GM15510 (cell line): ENCODE results near the gene CSNK1D.
A peak's percentile ranks its signal among the peaks of the same experiment; 100 is the strongest.

ENCODE experiments used
- POLR2A ChIP-seq: IDR thresholded peaks from 3 replicates; pipeline ENCODE4 v1.6.1; 2011; ENCODE audit warnings: borderline replicate concordance; ENCODE audit not compliant: insufficient read length; ENCODE audit errors: extremely low read depth

Gene CSNK1D

DNA sequence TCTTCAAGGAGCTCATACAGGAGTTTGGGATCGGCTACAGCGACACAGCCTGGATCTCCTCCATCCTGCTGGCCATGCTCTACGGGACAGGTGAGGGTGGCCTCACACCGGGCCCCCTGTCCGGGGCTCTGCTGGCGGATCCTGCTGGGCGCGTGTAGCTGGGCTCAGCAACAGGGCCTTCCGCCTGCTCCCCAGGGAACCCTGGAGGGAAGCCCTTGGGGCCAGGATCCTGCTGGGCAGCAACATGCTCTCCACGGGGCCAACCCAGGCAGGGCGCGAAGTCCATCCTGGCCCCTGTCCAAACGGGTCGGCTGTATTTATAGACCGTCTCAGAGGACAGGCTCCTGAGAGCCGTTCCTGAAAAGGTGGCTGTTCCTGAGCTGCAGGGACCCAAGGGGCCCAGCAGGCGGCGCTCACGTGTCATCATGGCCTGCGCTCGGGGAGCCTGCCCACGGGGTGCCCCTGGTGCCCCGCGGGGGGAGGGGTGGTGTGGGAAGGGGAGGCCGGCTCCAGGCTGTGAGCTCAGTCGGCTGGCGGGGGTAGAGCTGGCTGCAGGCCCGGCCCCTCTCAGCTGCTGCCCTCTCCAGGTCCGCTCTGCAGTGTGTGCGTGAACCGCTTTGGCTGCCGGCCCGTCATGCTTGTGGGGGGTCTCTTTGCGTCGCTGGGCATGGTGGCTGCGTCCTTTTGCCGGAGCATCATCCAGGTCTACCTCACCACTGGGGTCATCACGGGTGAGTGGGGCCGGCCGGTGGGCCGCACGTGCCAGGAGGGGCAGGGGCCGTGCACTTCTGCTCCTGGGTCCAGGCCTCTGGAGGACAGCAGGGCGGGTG is 37.1 kb downstream of the CSNK1D start:
- no peak for TF ChIP-seq POLR2A

DNA sequence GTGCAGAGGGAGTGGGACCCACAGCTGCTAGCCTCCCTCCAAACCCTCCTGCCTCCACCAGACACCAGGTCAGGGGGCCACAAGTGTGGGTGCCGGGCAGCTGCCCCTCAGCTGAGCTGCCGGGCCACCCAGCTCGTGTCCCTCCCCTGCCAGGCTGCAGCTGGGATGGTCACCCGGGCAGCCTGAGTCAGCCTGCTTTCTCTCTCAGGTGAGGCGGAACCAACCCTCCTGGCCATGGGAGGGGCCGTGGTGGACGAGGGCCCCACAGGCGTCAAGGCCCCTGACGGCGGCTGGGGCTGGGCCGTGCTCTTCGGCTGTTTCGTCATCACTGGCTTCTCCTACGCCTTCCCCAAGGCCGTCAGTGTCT is 37.7 kb downstream of the CSNK1D start:
- TF ChIP-seq POLR2A: no peak

DNA sequence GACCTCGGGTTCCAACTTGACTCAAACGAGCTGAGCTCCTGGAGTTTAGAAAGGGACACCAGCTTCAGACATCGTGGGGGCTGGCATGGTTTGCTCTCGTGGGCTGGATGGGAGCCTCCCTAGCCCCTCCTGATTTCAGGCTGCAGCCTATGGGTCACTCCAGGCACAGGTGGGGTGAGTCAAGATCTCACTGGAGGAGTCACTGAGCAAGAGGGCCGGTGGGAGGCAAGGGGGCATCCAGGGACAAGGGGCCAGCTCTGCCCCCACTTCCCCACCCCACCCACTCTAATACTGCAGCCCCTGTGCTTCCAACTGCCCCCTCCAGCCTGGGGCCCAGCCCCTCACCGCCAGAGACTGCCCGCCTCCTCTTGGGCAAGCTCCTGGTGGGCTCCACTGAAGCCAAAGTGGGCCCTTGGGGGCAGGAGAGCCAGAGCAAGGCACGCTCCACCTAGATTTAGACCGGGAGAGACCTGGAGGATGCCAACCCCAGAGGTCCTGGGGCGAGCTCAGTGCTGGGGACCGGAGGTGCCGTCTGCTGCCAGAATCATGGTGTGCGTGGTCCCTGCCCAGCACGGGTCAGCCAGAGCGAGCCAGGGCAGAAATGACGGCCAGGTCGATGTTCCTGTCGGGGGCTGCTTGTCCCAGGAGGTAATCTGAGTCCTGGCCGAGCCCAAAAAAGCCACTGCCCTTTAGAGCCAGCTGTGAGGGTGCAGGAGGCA is 38.3 kb downstream of the CSNK1D start:
- no peak for TF ChIP-seq POLR2A

DNA sequence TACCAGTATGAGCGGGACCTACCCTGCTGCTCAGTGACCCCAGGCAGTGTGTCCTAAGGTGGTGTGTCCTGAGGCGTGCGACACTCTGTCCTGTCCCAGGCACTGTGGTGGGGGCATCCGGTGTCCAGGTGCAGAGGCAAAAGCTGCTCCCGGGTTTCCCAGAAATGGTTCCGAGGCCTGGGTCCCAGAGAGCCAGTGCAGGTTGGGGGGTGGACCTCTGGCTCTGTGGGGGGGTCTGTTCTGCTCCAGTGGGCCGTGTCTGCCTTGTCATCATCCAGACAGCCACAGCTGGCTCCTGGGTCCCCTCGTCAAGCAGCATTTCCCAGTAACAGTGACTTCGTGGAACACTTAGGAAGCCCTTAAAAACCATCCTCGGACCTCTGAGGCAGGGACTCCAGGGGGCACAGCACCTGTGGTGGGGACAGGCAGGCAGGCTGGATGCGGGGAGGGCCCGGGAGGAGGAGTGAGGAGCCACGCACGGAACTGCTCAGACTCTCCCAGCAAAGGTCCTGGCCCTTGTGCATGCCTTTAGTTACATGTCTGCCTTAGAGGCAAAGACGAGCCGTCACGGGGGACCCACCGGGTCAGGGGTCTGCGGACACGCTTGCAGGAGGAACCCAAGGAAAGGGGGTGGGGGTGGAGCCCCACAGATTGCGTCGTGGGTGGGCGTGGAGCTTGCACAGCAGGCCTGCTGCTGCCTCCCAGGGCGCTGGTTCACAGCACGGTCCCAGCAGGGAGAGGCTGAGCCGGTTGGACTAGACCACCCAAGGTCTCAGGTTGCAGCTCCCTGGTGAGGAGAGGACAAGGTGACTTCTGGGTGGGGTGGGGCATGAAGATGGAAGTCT is 39.1 kb downstream of the CSNK1D start:
- TF ChIP-seq POLR2A: no peak

DNA sequence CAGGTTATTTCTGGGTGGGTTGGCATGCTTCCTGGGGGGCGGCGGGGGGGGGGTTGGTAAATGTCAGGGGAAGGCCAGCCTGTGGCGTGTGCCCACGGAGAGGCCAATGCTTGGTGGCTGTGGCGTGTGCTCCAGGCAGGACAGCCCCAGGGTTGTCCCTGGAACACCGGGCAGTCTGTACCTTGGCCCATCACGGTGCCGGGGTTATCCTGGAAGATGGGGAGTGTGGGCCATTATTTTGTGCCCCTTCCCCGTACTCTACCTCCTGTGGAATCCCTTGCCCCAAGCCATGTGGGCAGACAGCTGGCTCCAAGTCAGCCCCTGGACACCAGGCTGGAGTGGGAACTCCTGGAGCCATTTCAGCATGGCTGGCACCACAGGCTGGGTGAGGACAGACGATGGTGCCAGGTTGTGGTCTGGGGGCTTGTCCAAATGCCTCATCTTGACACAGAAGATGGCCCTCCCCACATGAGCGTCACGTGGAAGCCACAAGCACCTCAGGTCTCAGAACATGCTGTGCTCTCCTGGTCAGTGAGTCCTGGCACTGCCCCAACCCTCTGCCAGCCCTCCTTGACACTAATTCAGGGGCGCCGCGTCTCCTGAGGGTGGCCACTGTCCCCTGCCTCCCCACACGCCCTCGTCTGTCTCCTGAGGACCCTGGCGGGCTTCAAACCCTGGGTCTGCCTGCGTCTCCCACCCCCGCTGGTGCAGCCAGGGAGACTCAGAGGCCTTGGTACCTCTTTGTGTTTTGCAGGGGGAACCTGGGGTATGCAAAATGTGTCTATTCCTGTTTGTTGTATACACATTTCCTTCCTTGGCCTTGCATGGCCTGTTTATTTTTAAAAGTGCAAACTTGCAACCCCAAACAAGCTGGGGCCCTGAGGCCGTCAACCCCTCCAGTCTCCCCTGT is 40.4 kb downstream of the CSNK1D start:
- TF ChIP-seq POLR2A: peak; percentile 22

DNA sequence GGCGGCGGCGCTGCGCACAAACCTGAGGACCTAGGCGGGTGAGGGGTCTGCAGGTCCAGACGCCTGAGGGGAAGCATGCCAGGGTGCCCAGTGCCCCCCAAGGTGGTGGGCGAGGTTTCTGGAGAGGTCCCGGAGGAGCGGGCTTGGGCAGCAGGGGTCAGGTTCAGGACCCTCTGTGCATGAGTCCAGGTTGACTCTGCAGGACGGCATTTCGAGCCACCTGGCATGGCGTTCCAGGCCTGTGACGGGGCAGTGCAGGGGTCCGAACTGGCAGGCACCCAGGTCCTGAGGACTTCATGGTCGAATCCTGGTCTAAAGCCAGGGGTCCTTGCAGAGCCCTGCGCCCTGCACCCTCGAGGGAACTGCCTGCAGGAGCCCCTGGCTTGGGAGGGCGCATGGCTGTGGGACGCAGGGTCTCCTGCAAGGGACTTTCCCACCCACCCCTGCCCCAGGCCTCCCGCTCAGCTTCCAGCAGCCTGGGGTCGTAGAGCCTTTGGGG is 41.1 kb downstream of the CSNK1D start:
- TF ChIP-seq POLR2A: no peak

DNA sequence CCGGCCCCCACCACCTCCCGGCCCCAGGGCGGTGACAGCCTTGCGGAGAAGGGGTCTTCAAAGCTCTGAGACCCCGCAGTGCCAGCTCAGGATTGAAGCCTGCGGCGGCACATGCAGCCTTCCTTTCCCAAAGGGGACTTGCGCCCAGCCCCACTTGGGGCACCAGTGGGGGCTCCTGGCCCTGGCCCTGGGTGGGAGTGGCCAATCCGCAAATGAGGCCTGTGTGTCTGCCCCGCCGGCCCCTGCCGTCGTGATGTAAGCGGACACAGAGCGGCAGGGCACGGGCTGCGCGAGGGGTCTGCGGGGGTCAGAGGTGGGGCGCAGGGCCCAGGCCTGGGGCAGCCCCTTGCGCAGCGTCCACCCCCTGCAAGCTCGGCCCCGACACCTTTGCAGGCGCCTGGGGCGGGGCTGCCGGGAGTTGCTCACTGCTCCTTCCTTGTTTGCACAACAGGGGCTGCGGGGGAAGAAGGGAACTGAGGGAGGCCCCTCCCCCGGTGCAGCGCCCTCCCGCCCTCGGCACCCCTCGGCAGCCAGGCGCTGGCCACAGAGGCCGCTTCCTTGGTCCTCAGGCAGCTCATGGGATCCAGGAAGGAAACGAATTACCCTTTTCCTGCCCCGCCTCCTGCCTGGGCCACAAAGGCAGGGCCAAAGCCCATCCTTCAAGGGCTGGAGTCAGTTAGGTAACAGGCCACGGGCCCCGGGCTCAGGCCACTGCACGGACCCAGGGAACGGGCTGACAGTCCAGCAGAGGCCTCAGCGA is 41.8 kb downstream of the CSNK1D start:
- no peak for TF ChIP-seq POLR2A

DNA sequence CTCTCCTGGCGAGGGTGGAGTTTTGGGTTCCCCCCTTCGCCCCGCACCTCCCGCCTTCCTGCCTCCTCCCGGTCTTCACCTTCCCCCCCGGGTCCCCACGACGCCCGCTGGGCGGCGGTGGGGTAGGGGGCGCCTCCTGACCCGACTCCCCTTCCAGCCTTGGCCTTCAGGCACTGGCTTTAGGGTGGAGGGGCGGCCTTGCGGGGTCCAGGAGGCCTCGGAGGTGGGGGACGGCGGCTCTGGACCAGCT is 42.3 kb downstream of the CSNK1D start:
- no peak for TF ChIP-seq POLR2A

DNA sequence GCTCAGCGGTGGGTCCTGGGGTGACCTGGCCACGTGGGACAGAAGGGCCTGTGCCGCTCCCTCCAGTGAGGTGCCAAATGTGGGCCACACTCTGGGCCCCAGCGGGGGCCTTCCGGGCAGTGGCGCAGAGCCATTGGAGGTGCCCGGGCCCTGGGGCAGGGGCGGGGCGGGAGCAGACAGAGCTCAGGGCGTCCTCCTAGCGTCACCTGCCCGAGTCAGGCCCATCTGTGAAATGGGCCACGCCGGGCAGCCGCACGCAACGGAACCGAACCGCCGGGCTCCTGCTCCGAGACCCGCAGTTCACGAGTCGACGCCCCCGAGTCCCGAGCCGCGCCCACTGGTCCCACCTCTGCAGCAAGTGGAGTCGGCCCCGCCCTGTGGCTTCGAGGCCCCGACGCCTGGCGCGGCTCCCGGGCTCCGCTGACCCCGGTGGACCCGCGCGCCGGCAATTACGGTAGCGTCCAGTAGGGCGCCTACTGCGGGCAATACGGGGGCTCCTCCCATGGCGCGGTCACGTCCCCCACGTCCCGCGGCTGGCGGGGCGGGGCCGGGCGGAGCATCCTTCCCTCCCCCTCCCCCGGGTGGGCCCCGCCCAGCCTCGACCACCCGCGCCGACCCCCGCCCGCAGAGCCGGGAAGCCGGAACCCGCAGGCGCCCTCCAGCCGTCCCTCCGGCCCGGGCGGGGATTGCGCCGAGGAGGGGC is 42.7 kb downstream of the CSNK1D start:
- peak; percentile 26 for TF ChIP-seq POLR2A

DNA sequence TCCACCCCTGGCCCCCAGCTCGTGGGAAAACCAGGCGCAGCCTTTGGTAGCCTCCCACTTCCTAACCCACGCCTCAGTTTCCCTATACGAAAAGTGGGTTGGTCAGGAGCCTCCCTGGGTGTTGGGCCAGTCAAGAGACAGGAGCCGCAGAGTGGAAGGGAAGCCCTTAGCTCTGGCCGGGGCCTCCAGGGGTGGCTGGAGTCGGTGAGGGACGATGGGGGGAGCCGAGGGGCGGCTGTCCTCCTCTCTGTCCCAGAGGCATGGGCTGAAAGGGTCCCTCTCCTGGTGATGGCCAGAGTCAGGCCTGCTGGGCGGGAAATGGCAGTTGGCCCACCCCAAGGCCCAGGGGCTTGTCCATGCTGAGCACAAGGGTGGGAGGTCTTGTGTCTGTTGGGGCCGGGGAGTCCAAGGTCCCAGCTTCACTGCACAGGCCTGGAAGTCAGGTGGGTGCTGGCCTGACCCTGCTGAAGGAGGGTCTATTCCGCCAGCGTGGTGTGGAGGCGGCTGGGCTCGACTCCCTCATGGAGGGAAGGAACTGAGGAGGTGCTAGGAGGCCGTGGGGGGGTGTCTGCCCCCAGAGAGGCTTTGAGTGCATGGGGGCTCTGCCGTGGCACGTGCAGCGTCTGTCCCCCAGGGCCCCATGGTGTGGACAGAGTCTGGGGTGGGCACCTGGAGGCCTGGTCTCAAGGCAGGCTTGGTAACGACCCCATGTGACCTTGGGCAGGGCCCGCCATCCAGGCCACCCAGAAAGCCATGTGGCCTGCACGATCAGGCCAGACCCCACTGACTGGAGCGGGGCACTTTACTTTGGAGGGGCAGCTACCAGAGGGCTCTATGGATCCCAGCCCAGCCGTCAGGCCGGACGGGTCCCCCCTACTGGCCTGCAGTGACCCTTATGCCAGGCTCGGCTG is 43.5 kb downstream of the CSNK1D start:
- no peak for TF ChIP-seq POLR2A

DNA sequence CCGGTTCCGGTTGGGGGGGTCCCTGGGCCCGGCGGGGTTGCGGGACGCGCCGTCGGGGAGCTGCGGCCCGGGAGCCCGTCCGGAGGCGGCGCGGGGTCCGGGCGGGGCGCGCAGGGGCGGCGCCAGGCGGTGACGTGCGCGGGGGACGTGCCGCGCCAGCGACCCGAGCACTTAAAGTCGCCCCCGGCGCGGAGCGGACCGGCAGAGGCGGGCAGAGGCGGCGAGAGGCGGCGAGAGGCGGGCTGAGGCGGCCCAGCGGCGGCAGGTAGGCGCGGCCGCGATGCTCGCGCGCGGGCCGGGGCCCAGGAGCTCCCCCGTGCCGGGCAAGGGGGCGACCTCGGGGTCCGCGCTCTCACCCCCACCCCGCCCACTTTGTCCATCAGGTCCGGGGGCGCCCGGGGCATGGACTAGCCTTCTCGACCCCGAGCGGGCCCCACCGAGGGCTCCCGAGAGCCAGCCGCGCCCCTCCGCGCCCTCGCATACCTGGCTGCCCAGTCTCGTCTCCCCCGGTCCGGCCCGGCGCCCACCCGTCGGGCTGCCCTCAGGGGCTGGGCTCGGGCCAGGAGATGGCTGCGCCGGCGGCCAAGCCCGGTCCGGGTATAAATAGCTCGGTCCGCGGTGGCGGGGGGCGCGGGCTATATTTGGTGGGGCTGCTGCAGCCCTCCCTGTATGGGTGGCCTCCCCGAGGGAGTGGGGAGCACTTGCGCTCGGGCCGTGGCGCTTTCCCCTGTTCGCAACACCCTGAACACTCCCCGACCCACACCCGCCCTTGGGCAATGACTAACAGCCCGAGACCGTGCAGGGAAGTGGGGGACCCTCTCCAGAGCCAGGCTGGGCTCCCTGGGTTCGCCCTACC is 44.4 kb downstream of the CSNK1D start, which contains the start of gene SLC16A3:
TSS of gene SLC16A3 (plus strand) at position 201 of the 856 bp plus-strand sequence. CDS start 6,967 bp downstream, outside the sequence.
- peak; percentile 97 for TF ChIP-seq POLR2A

DNA sequence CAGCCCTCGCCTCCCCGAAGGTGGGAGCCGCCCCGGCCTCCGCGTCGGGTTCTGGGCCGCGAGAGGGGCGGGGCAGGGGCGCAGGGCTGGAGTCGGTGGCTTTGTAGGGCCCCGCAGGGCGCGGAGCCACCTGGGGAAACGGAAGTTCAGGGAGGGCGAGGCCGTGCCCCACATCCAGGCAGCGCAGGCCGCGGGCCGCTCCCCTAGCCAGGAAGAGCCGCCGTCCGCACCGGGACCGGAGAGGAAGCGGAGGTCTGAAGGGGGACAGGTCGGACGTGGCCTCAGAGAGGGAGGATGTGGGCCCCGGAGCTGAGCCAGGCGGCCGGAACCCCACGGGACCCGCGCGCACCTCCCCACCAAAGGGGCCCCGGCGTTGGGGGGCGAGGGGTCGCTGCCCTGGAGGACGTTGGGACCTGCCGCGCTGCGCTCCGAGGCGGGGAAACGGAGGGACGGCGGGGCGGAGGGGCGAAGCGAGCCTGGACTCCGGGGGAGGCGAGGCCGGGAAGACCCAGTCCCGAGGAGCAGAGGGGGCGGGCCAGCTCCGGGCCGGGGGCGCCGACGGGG is 45.1 kb downstream of the CSNK1D start:
- peak; percentile 51 for TF ChIP-seq POLR2A
